OCI-LY7 (cell line): ENCODE data around the gene DNAJC7. TPM values are rescaled to one million over a fixed set of nuclear protein-coding genes. Genes with fewer than 3 reads are reported as not detected.
"Not testable (repeated sequence)": the region's sequence is repeated elsewhere in the genome, so short reads cannot be mapped to it uniquely, and the experiment has no call there.

ENCODE experiments used
- BruUV-seq: library from RNA; stranded (reverse); fragments of 400-500 nt; replicated peaks from 2 replicates; lab custom pipeline; 2021; lab: Mats Ljungman, UMichigan
- CTCF ChIA-PET: fragments of 300-600 bp; sonication (Branson Sonifier 250); formaldehyde crosslinking; loops from one replicate; lab custom pipeline; 2022; ENCODE audit warnings: antibody characterized with exemption; ENCODE audit not compliant: unreplicated experiment; lab: Charles Lee
- POLR2A ChIA-PET: fragments of 300-600 bp; sonication (Branson Sonifier 250); formaldehyde crosslinking; loops from one replicate; lab custom pipeline; 2022; ENCODE audit warnings: antibody characterized with exemption; lab: Charles Lee
- DNase-seq: peaks from one replicate; pipeline ENCODE4 v3.0.0-alpha.2; 2015; ENCODE audit warnings: low spot score
- H2AFZ ChIP-seq: fragments of 200-600 bp; sonication (generic), shearing (Covaris generic); 2 replicates; pipeline ENCODE4 v1.6.1; 2014; ENCODE audit warnings: mild to moderate bottlenecking, antibody characterized with exemption, low read length, moderate library complexity
- H3K27ac ChIP-seq: fragments of 200-600 bp; sonication (generic); 2 replicates; pipeline ENCODE4 v1.5.1; 2014; ENCODE audit warnings: mixed run types, low read depth, mild to moderate bottlenecking, moderate library complexity, low read length, inconsistent platforms; ENCODE audit not compliant: poor library complexity, severe bottlenecking
- H3K36me3 ChIP-seq: fragments of 200-600 bp; sonication (generic); 2 replicates; pipeline ENCODE4 v1.6.1; 2014; ENCODE audit warnings: mild to moderate bottlenecking, antibody characterized with exemption, low read length, moderate library complexity, mixed read lengths; ENCODE audit not compliant: insufficient read depth
- H3K4me1 ChIP-seq: fragments of 200-600 bp; sonication (generic); 2 replicates; pipeline ENCODE4 v1.5.1; 2014; ENCODE audit warnings: mild to moderate bottlenecking, low read length; ENCODE audit not compliant: insufficient read depth, poor library complexity, severe bottlenecking
- H3K4me2 ChIP-seq: fragments of 200-600 bp; sonication (generic); 2 replicates; pipeline ENCODE4 v1.6.1; 2014; ENCODE audit warnings: mild to moderate bottlenecking, low read length
- H3K4me3 ChIP-seq: fragments of 200-600 bp; sonication (generic); 2 replicates; pipeline ENCODE4 v1.5.1; 2014; ENCODE audit warnings: mild to moderate bottlenecking, low read depth, low read length; ENCODE audit not compliant: poor library complexity, severe bottlenecking
- H3K79me2 ChIP-seq: fragments of 200-600 bp; sonication (generic); 2 replicates; pipeline ENCODE4 v1.6.1; 2016; ENCODE audit warnings: low read depth, mild to moderate bottlenecking, low read length, moderate library complexity, mixed read lengths; ENCODE audit not compliant: insufficient read depth
- H3K9me2 ChIP-seq: fragments of 200-600 bp; sonication (generic); 2 replicates; pipeline ENCODE4 v1.6.1; 2016; ENCODE audit warnings: mild to moderate bottlenecking, low read length, mixed read lengths; ENCODE audit not compliant: insufficient read depth
- H3K9me3 ChIP-seq: fragments of 200-600 bp; sonication (generic); 2 replicates; pipeline ENCODE4 v1.6.1; 2014; ENCODE audit warnings: mild to moderate bottlenecking, mixed run types, low read length, mixed read lengths
- H4K20me1 ChIP-seq: fragments of 200-600 bp; sonication (generic); 2 replicates; pipeline ENCODE4 v1.6.1; 2014; ENCODE audit warnings: mild to moderate bottlenecking, antibody characterized with exemption, low read length, moderate library complexity, mixed read lengths; ENCODE audit not compliant: insufficient read depth
- EZH2phosphoT487 ChIP-seq: fragments of 200-600 bp; sonication (generic); IDR thresholded peaks from 2 replicates; pipeline ENCODE4 v1.6.1; 2018; ENCODE audit warnings: low read depth, borderline replicate concordance, mild to moderate bottlenecking, mixed run types, antibody characterized with exemption, low read length, moderate library complexity, mixed read lengths
- intact Hi-C: fragments of 100-400 bp; cut with micrococcal nuclease; formaldehyde crosslinking; loops from one replicate; pipeline ENCODE4 v1.10.0; 2022; ENCODE audit not compliant: unreplicated experiment
- total RNA-seq, 2 experiments: library from RNA; depleted of rRNA in 1 of 2; stranded (reverse); fragments of >200 nt in 1 of 2; shearing (Covaris generic) in 1 of 2; gene quantifications; 2 replicates each; pipeline ENCODE4 v1.2.3, GENCODE V29; 2014 to 2022
- TF ChIP-seq, protein P1 (sequence below): fragments of 200-600 bp; sonication (generic); conservative IDR thresholded peaks from 2 replicates; pipeline ENCODE4 v1.5.1; 2014; ENCODE audit warnings: mild to moderate bottlenecking, antibody characterized with exemption, low read length, moderate library complexity, mixed read lengths

The DNAJC7 gene
- total RNA-seq, 2 experiments from 2014 or later = 76.4 to 124 TPM

DNA sequence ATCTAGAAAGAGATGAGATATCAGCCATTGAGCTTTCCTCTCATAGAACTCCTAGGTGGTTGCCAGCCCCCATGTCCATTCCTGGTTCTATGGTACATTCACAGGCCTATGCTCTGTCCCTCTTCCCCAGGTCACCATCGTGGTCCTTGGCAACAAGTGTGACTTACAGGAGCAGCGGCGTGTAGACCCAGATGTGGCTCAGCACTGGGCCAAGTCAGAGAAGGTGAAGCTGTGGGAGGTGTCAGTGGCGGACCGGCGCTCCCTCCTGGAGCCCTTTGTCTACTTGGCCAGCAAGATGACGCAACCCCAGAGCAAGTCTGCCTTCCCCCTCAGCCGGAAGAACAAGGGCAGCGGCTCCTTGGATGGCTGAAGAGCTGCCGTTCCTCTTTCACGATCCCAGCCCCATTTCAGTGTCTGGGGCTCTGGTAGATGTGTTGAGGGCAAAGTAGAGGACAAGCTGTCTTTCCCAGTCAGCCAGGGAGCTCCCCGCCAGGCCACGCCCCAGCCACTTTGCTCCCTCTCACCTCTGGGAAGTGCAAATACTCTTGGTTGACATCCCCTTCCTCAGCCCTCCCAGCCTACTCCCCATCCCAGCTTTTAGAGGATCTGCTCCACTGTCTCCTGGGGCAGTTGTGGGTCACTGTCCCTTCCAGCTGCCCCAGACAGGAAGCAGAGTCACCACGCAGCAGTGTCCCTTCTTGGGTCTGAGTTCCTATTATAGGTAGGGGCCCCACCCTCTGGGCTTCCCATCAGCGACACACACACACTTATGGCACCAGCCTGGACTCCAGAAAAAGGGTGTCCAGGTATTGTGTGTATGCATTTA lies 6.5 kb upstream of the DNAJC7 start:
- BruUV-seq = no TSS peak
- intact Hi-C loops = loop anchor here (1.0 to 2.0 kb wide), 4 partner anchors 43 to 157 kb away; partner anchors contain the start of genes KCNH4 and ZNF385C
- no peak overlapping the region for H2AFZ ChIP-seq
- H3K4me1 ChIP-seq = peaks cover 31% of the 10 kb centered on the region
- H4K20me1 ChIP-seq = no peaks in the 10 kb centered on the region
- no peak for TF ChIP-seq EZH2phosphoT487
- TF ChIP-seq, protein P1, sequence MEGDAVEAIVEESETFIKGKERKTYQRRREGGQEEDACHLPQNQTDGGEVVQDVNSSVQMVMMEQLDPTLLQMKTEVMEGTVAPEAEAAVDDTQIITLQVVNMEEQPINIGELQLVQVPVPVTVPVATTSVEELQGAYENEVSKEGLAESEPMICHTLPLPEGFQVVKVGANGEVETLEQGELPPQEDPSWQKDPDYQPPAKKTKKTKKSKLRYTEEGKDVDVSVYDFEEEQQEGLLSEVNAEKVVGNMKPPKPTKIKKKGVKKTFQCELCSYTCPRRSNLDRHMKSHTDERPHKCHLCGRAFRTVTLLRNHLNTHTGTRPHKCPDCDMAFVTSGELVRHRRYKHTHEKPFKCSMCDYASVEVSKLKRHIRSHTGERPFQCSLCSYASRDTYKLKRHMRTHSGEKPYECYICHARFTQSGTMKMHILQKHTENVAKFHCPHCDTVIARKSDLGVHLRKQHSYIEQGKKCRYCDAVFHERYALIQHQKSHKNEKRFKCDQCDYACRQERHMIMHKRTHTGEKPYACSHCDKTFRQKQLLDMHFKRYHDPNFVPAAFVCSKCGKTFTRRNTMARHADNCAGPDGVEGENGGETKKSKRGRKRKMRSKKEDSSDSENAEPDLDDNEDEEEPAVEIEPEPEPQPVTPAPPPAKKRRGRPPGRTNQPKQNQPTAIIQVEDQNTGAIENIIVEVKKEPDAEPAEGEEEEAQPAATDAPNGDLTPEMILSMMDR = no peak
- H3K79me2 ChIP-seq = peaks cover 12% of the 10 kb centered on the region; the same call in 1 of the 2 replicates
- no peak overlapping the region for H3K4me3 ChIP-seq
- H3K9me3 ChIP-seq = no peaks in the 10 kb centered on the region
- peaks cover 31% of the 10 kb centered on the region for H3K36me3 ChIP-seq
- ChIA-PET POLR2A (interaction anchor here (0.6 to 1.0 kb wide), 3 partner anchors 50 to 263 kb away, joined by 3 to 4 read pairs (median 3); no protein-coding TSS in a partner anchor), CTCF (no interaction called here)
- no peaks in the 10 kb centered on the region for H3K9me2 ChIP-seq
- no peak overlapping the region for H3K4me2 ChIP-seq
- peak overlapping the region; percentile 53 for H3K27ac ChIP-seq
- no peak for DNase-seq

GRCh38 chr17:42020845-42021244 lies 3.6 kb upstream of the DNAJC7 start:
- H2AFZ ChIP-seq, intact Hi-C loops, DNase-seq, H3K9me2 ChIP-seq, H3K27ac ChIP-seq, H3K9me3 ChIP-seq, H4K20me1 ChIP-seq: not testable (repeated sequence)
- peak overlapping the region; percentile 87 for H3K4me2 ChIP-seq
- H3K36me3 ChIP-seq = peaks cover 31% of the 10 kb centered on the region
- H3K4me3 ChIP-seq = peak overlapping the region; percentile 95
- CTCF ChIA-PET = interaction anchor here (1.1 to 1.3 kb wide), 3 partner anchors 58 to 100 kb away, joined by 4 to 5 read pairs (median 5); partner anchors contain the start of gene KAT2A
- POLR2A ChIA-PET = interaction anchor here (1.1 to 1.7 kb wide), 5 partner anchors 10 to 99 kb away, joined by 3 to 6 read pairs (median 4); no protein-coding TSS in a partner anchor
- H3K4me1 ChIP-seq = peaks cover 45% of the 10 kb centered on the region
- peaks cover 25% of the 10 kb centered on the region for H3K79me2 ChIP-seq
- TSS peak; percentile 46 for BruUV-seq

- Histone ChIP-seq H2AFZ (peak within 1 kb of the TSS; percentile 91), H3K9me2 (no peaks in the 10 kb centered on the region), H3K36me3 (peaks cover 31% of the 10 kb centered on the region), H3K9me3 (no peaks in the 10 kb centered on the region), H4K20me1 (no peaks in the 10 kb centered on the region), H3K79me2 (peaks cover 36% of the 10 kb centered on the region), H3K4me1 (peaks cover 49% of the 10 kb centered on the region), H3K27ac (peak within 1 kb of the TSS; percentile 24), H3K4me3 (peak within 1 kb of the TSS; percentile 95), H3K4me2 (peak within 1 kb of the TSS; percentile 87)
- intact Hi-C loops = loop anchor here (5.0 to 10.0 kb wide), 2 partner anchors 235 to 438 kb away; partner anchors contain the start of gene ATP6V0A1
- TF ChIP-seq, protein P1 = peak; percentile 86
- TF ChIP-seq EZH2phosphoT487 = no peak
- POLR2A ChIA-PET = interaction anchor here (1.0 to 3.0 kb wide), 7 partner anchors 11 to 101 kb away, joined by 3 to 12 read pairs (median 5); partner anchors contain the start of gene KAT2A
- CTCF ChIA-PET = interaction anchor here (1.1 to 1.3 kb wide), 3 partner anchors 57 to 101 kb away, joined by 4 to 5 read pairs (median 5); partner anchors contain the start of gene KAT2A
- DNase-seq = peak; percentile 93
- BruUV-seq = no TSS peak
Measured at GRCh38 chr17:42019509-42020404, 2.5 kb upstream of the DNAJC7 start, which contains the start of gene NKIRAS2. Gene NKIRAS2, plus strand, starts transcription at chr17:42020090. Its CDS starts 1,488 bp downstream, at chr17:42021578.
